RWPE2 (cell line): ENCODE data around the gene P2RX4.

Experiments used
- ATAC-seq: fragments of 200-7000 bp; cut with Tn5 transposase; 3 replicates; pipeline ENCODE4 v1.9.1; 2021; ENCODE audit warnings: low read depth
- DNase-seq: peaks from one replicate; pipeline ENCODE4 v3.0.0-alpha.2; 2020; ENCODE audit warnings: low spot score
- H3K27ac ChIP-seq: fragments of 450-650 bp; 2 replicates; pipeline ENCODE4 v1.5.1; 2017; ENCODE audit warnings: mild to moderate bottlenecking; ENCODE audit not compliant: poor library complexity, severe bottlenecking
- H3K27me3 ChIP-seq: fragments of 250-450 bp; sonication (Bioruptor Pico); 2 replicates; pipeline ENCODE4 v1.5.1; 2021; ENCODE audit warnings: mild to moderate bottlenecking, moderate library complexity; ENCODE audit not compliant: insufficient read depth, poor library complexity, severe bottlenecking
- H3K36me3 ChIP-seq: fragments of 250-450 bp; sonication (Bioruptor Pico); 2 replicates; pipeline ENCODE4 v1.5.1; 2020; ENCODE audit warnings: low read depth, mild to moderate bottlenecking, moderate library complexity
- H3K4me1 ChIP-seq: fragments of 250-450 bp; sonication (Bioruptor Pico); 2 replicates; pipeline ENCODE4 v1.5.1; 2021; ENCODE audit warnings: mild to moderate bottlenecking, moderate library complexity; ENCODE audit not compliant: insufficient read depth, poor library complexity, severe bottlenecking
- H3K4me3 ChIP-seq: fragments of 250-450 bp; sonication (Bioruptor Pico); 2 replicates; pipeline ENCODE4 v1.5.1; 2021; ENCODE audit warnings: mild to moderate bottlenecking, moderate library complexity; ENCODE audit not compliant: severe bottlenecking
- H3K9me3 ChIP-seq: fragments of 250-450 bp; sonication (Bioruptor Pico); 2 replicates; pipeline ENCODE4 v1.5.1; 2021; ENCODE audit warnings: mild to moderate bottlenecking, moderate library complexity; ENCODE audit not compliant: severe bottlenecking
- TF ChIP-seq, protein P1 (sequence below): fragments of 450-650 bp; IDR thresholded peaks from one replicate; pipeline ENCODE4 v1.5.1; 2017; ENCODE audit warnings: mild to moderate bottlenecking, moderate library complexity; ENCODE audit not compliant: poor library complexity, severe bottlenecking

P2RX4 gene

DNA sequence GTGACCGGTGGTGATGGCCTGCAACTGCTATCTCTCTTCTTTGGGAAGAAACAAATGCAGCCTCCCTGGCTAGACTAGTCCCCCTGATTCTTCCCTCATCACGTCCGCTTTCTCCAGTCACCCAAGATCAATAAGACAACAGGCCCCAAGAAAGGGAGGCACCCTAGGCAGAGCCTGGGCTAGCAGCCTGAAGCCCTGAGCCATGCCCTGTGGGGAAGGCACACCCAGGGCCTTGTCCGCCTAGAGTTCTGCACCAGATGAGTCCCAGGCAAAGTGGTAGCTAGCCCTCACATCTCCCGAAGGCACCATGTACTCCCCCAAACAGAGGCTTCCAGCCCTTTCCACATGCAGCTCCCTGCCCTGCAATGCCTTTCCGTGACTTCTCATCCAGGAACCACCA lies 51.5 kb downstream of the P2RX4 start:
- no peak overlapping the region for H3K27ac ChIP-seq
- ATAC-seq (no peak), DNase-seq (no peak)
- no peaks in the 10 kb centered on the region for H3K9me3 ChIP-seq
- no peaks in the 10 kb centered on the region for H3K4me1 ChIP-seq
- no peak overlapping the region for H3K4me3 ChIP-seq
- TF ChIP-seq, protein P1, sequence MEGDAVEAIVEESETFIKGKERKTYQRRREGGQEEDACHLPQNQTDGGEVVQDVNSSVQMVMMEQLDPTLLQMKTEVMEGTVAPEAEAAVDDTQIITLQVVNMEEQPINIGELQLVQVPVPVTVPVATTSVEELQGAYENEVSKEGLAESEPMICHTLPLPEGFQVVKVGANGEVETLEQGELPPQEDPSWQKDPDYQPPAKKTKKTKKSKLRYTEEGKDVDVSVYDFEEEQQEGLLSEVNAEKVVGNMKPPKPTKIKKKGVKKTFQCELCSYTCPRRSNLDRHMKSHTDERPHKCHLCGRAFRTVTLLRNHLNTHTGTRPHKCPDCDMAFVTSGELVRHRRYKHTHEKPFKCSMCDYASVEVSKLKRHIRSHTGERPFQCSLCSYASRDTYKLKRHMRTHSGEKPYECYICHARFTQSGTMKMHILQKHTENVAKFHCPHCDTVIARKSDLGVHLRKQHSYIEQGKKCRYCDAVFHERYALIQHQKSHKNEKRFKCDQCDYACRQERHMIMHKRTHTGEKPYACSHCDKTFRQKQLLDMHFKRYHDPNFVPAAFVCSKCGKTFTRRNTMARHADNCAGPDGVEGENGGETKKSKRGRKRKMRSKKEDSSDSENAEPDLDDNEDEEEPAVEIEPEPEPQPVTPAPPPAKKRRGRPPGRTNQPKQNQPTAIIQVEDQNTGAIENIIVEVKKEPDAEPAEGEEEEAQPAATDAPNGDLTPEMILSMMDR = no peak
- no peaks in the 10 kb centered on the region for H3K27me3 ChIP-seq
- H3K36me3 ChIP-seq = peaks cover 41% of the 10 kb centered on the region

DNA sequence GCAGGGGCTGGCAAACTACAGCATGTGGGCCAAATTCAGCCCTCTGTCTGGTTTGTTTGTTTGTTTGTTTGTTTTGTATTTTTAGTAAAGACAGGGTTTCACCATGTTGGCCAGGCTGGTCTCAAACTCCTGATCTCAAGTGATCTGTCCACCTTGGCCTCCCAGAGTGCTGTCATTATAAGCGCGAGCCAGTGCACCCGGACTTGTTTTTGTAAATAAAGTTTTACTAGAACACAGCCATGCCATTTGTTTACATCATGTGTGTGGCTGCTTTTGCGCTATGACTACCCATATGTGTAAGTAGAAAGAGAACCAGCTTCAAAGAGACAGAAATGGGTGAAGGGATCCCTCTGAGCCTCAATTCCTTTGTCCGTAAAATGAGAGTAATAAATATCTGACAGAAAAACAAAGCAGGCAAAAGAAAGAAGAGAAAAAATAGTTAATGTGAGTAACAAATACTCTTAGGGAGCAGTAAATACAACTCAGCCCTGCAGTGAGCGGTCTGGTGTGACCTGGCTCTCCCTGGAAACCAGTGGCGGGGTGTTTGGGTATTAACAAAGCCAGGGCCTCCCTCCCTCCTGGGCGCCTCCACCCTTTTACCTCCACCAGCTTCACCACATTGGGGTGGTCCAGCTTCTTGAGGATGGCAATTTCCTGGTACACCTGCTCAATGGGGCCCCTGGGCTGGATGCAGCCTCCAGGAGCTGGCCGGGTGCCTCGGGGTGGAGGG lies 53.4 kb downstream of the P2RX4 start:
- Histone ChIP-seq H3K27ac (no peak overlapping the region), H3K27me3 (no peaks in the 10 kb centered on the region), H3K4me3 (no peak overlapping the region), H3K36me3 (peaks cover 47% of the 10 kb centered on the region), H3K4me1 (no peaks in the 10 kb centered on the region), H3K9me3 (no peaks in the 10 kb centered on the region)
- TF ChIP-seq, protein P1 = no peak
- no peak for ATAC-seq
- no peak for DNase-seq

DNA sequence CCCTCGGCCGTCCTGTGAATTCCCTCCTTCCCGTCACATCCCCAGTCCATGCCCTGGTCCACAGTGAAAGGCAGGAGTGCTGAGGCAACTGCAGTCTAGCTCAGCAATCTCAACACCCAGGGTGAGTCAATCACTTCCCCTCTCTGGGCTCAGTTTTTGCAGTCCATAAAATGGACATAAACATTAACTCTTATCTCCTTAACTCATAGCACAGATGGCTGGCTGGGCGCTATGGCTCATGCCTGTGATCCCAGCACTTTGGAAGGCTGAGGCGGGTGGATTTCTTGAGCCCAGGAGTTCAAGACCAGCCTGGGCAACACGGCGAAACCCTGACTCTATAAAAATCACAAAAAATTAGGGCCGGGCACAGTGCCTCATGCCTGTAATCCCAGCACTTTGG lies 54.2 kb downstream of the P2RX4 start:
- Histone ChIP-seq H3K36me3 (peaks cover 53% of the 10 kb centered on the region), H3K4me1 (no peaks in the 10 kb centered on the region), H3K27me3 (no peaks in the 10 kb centered on the region), H3K4me3 (no peak overlapping the region), H3K9me3 (no peaks in the 10 kb centered on the region), H3K27ac (no peak overlapping the region)
- TF ChIP-seq, protein P1 = no peak
- DNase-seq = no peak
- no peak for ATAC-seq

DNA sequence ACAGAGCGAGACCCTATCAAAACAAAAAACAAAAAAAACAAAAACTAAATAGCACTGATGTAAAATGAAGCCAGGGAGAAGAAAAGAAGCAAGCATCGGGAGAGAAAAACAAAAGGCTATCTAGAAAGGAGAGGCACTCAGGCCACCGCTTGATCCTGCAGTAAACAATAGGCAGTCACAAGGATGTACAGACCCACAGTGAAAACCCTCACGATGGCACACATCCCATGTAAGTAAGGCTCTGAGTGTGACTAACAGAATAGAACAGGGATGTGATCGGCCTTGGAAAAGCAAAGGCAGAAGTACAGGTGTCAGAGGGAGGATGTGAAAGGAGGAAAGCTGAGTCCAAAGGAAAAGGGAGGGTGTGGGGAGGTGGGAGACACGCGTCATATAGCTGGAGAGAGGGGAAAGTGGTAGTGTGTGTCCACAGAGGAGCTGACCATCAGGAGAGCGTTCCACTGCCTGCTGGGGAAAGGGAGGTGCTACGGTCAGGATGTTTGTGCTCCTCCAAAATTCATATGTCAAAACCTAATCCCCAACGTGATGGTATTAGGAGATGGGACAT lies 55.1 kb downstream of the P2RX4 start:
- H3K9me3 ChIP-seq = no peaks in the 10 kb centered on the region
- peaks cover 52% of the 10 kb centered on the region for H3K36me3 ChIP-seq
- H3K4me1 ChIP-seq = no peaks in the 10 kb centered on the region
- TF ChIP-seq, protein P1 = no peak
- H3K27me3 ChIP-seq = no peaks in the 10 kb centered on the region
- ATAC-seq (no peak), DNase-seq (no peak)
- no peak overlapping the region for H3K27ac ChIP-seq
- no peak overlapping the region for H3K4me3 ChIP-seq

DNA sequence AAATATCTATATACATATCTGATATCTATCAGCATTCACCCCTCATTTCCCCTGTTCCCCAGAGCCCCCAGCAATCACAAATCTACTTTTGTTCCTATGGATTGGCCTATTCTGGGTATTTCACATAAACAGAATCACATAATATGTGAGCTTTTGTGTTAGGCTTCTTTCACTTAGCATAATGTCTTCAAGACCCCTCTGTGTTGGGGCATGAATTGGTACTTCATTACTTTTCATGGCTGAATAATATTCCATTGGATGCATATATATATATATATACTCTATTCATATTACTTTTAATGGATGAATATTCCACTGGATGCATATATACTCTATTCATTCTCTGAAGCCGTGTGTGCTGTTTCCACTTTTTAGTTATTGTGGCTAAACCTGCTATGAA lies 57.9 kb downstream of the P2RX4 start:
- DNase-seq = no peak
- Histone ChIP-seq H3K27ac (no peak overlapping the region), H3K4me3 (no peak overlapping the region), H3K27me3 (no peaks in the 10 kb centered on the region), H3K4me1 (no peaks in the 10 kb centered on the region), H3K9me3 (no peaks in the 10 kb centered on the region), H3K36me3 (peaks cover 49% of the 10 kb centered on the region)
- TF ChIP-seq, protein P1 = no peak
- ATAC-seq = no peak
